ENCODE results near the gene KCNF1. TPM values are rescaled to one million over a fixed set of nuclear protein-coding genes. Genes with fewer than 3 reads are reported as not detected.

KCNF1 gene
- total RNA-seq, 4 donors from 2014 or later = 20.2 to 51.7 (median 44.4) TPM

GRCh38 chr2:10924859-10925258 is 13.1 kb downstream of the KCNF1 start:
- H3K36me3 ChIP-seq = no peaks in the 10 kb centered on the region

GRCh38 chr2:10926191-10926820 is 14.6 kb downstream of the KCNF1 start:
- intact Hi-C loops (cut with DNase I) = no loop called here
- no peaks in the 10 kb centered on the region for H3K4me1 ChIP-seq
- H3K36me3 ChIP-seq = no peaks in the 10 kb centered on the region
- DNase-seq (ENCODE audit: extremely low spot score) = no peak
- H3K27ac ChIP-seq (replicated peaks in 1 of 4) = no peak overlapping the region
- no peak overlapping the region for H3K4me3 ChIP-seq
- H3K27me3 ChIP-seq = peaks cover 0 to 32% (median 0%) of the 10 kb centered on the region in 4 donors
- 68% methylated on average over 15 of the region's 15 CpGs for WGBS
- H3K9me3 ChIP-seq = no peaks in the 10 kb centered on the region
- TF ChIP-seq EP300 (IDR thresholded peaks at IDR 0.05) = no peak
- no peak for TF ChIP-seq POLR2A (IDR thresholded peaks at IDR 0.05; ENCODE audit: low read depth)
- TF ChIP-seq POLR2AphosphoS5 (IDR thresholded peaks at IDR 0.05) = no peak
- TF ChIP-seq CTCF (IDR thresholded peaks at IDR 0.05) = no peak

More at GRCh38 chr2:10924859-10925258, 13.1 kb downstream of the KCNF1 start:
- 70% methylated on average over 5 of the region's 5 CpGs for WGBS
- no peaks in the 10 kb centered on the region for H3K4me1 ChIP-seq
- no peak for DNase-seq (ENCODE audit: extremely low spot score)
- H3K27ac ChIP-seq (replicated peaks in 1 of 4) = no peak overlapping the region
- no peak overlapping the region for H3K4me3 ChIP-seq
- intact Hi-C loops (cut with DNase I) = no loop called here
- TF ChIP-seq EP300 (IDR thresholded peaks at IDR 0.05) (no peak), POLR2AphosphoS5 (IDR thresholded peaks at IDR 0.05) (no peak), CTCF (IDR thresholded peaks at IDR 0.05) (no peak), POLR2A (IDR thresholded peaks at IDR 0.05; ENCODE audit: low read depth) (no peak)
- peaks cover 0 to 32% (median 0%) of the 10 kb centered on the region in 4 donors for H3K27me3 ChIP-seq
- no peaks in the 10 kb centered on the region for H3K9me3 ChIP-seq

DNA sequence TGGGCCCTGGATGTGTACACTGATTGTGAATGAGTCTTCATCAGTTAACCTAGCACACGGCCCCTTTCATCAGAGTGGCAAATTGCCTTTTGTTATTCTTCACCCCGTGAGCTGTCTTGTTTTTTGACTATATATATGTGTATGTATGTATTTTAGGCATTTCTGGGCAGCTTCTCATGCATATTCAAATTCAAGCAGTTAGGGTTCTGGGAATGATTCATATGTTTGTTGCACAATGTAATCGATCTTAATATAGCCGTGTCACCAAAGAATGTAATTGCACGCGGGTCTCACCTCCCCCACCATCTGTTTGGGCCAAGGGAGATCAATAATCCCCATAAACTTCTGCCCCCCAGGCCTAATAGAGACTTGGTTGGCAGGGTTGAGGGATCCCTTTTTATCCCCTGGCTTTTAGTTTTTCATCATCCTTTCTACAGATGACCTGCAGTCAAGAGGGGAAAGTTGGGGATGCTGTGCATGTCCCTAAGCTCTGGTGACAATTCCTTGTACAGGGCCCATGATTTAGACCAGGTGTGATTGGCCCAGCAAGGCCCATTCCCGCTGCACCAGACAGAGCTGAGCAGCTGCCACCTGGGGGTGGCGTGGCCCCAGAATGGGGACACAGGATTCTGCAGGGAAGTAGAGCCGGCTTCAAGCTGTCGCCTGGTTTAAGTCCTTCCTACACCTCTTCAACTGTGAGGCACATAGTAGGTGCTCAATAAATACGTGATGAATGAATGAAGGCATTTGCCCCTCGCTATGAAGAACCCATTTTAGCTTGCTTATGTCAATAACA is 19.2 kb downstream of the KCNF1 start:
- intact Hi-C loops (cut with DNase I) = no loop called here
- 90% methylated on average over 12 of the region's 12 CpGs for WGBS
- DNase-seq (ENCODE audit: extremely low spot score) = no peak

DNA sequence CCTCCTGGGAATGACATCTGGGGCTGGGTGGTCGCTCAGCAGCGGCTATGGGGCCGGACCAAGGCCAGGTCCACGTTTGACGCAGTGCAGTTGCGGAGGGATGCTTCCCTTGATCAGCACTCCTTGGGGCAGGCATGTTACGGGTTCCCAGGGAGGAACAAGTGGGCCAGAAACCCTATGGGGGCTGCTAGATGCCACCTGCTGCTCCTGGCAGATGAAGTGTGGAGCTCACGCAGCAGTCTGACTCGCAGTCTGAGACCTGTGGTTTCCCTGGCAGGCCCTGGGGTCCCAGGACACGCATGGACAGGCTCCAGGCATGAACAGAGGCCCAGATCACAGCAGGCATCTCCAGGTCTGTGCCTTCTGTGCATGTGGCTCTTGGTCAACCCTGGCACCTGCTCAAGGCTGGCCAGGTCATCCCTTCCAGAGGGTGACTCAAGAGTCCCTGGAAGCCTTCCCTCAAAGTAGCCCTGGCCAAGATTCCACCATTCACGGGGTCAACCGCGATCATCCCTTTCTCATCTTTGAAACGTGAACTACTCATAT is 20.0 kb downstream of the KCNF1 start:
- intact Hi-C loops (cut with DNase I) = no loop called here
- no peak overlapping the region for H3K4me3 ChIP-seq
- peaks cover 0 to 30% (median 0%) of the 10 kb centered on the region in 4 donors for H3K27me3 ChIP-seq
- no peak overlapping the region for H3K27ac ChIP-seq (replicated peaks in 1 of 4)
- TF ChIP-seq CTCF (IDR thresholded peaks at IDR 0.05) (no peak), POLR2A (IDR thresholded peaks at IDR 0.05; ENCODE audit: low read depth) (no peak), EP300 (IDR thresholded peaks at IDR 0.05) (no peak), POLR2AphosphoS5 (IDR thresholded peaks at IDR 0.05) (no peak)
- WGBS = 85% methylated on average over 11 of the region's 14 CpGs
- peaks cover 0 to 14% (median 5%) of the 10 kb centered on the region in 4 donors for H3K4me1 ChIP-seq
- DNase-seq (ENCODE audit: extremely low spot score) = no peak
- H3K9me3 ChIP-seq = no peaks in the 10 kb centered on the region
- peaks cover 0 to 3% (median 0%) of the 10 kb centered on the region in 4 donors for H3K36me3 ChIP-seq

More for the DNA sequence above, 19.2 kb downstream of the KCNF1 start:
- H3K36me3 ChIP-seq = peaks cover 0 to 3% (median 0%) of the 10 kb centered on the region in 4 donors
- TF ChIP-seq POLR2A (IDR thresholded peaks at IDR 0.05; ENCODE audit: low read depth) (no peak), POLR2AphosphoS5 (IDR thresholded peaks at IDR 0.05) (no peak), CTCF (IDR thresholded peaks at IDR 0.05) (no peak), EP300 (IDR thresholded peaks at IDR 0.05) (no peak)
- H3K27me3 ChIP-seq = peaks cover 0 to 32% (median 0%) of the 10 kb centered on the region in 4 donors
- H3K4me1 ChIP-seq = peaks cover 0 to 14% (median 5%) of the 10 kb centered on the region in 4 donors
- H3K9me3 ChIP-seq = no peaks in the 10 kb centered on the region
- H3K4me3 ChIP-seq = no peak overlapping the region
- H3K27ac ChIP-seq (replicated peaks in 1 of 4) = no peak overlapping the region
